NCI-H2196 treated with DMSO at 0.1 percent for 48 hours (cell line): ENCODE results near the gene NSF.
"Not testable (repeated sequence)": the region's sequence is repeated elsewhere in the genome, so short reads cannot be mapped to it uniquely, and the experiment has no call there.

Experiments
- DNase-seq: peaks from one replicate; lab custom pipeline; 2025; ENCODE audit not compliant: unreplicated experiment; lab: John Stamatoyannopoulos, UW

Gene NSF

GRCh38 chr17:46699014-46699413 lies 108.5 kb downstream of the NSF start:
- DNase-seq = not testable (repeated sequence)

- DNase-seq = no peak
Measured at GRCh38 chr17:46717999-46718398, 127.5 kb downstream of the NSF start.

GRCh38 chr17:46719891-46720290 lies 129.4 kb downstream of the NSF start:
- no peak for DNase-seq

GRCh38 chr17:46720408-46720807 lies 129.9 kb downstream of the NSF start:
- DNase-seq = no peak

GRCh38 chr17:46722662-46723285 lies 132.3 kb downstream of the NSF start:
- no peak for DNase-seq

GRCh38 chr17:46726206-46726605 lies 135.7 kb downstream of the NSF start:
- DNase-seq = no peak

- DNase-seq = no peak
Measured at GRCh38 chr17:46727572-46728348, 137.3 kb downstream of the NSF start.

- no peak for DNase-seq
Measured at GRCh38 chr17:46730026-46730425, 139.6 kb downstream of the NSF start.

GRCh38 chr17:46730679-46731078 lies 140.2 kb downstream of the NSF start:
- no peak for DNase-seq

- no peak for DNase-seq
Measured at GRCh38 chr17:46732160-46732559, 141.7 kb downstream of the NSF start.

- no peak for DNase-seq
Measured at GRCh38 chr17:46732754-46733398, 142.4 kb downstream of the NSF start.

- no peak for DNase-seq
Measured at GRCh38 chr17:46733837-46734475, 143.5 kb downstream of the NSF start.

GRCh38 chr17:46736100-46736499 lies 145.6 kb downstream of the NSF start:
- no peak for DNase-seq

- DNase-seq = no peak
Measured at GRCh38 chr17:46737326-46737725, 146.9 kb downstream of the NSF start.

GRCh38 chr17:46738544-46738943 lies 148.1 kb downstream of the NSF start:
- no peak for DNase-seq

GRCh38 chr17:46739982-46740381 lies 149.5 kb downstream of the NSF start:
- no peak for DNase-seq

- no peak for DNase-seq
Measured at GRCh38 chr17:46741122-46741730, 150.8 kb downstream of the NSF start.

GRCh38 chr17:46742565-46743270 lies 152.2 kb downstream of the NSF start:
- DNase-seq = no peak

GRCh38 chr17:46744441-46744840 lies 154.0 kb downstream of the NSF start:
- DNase-seq = no peak

- no peak for DNase-seq
Measured at GRCh38 chr17:46745376-46745775, 154.9 kb downstream of the NSF start.

GRCh38 chr17:46751425-46751824 lies 161.0 kb downstream of the NSF start:
- no peak for DNase-seq
